TTC549 (cell line): ENCODE measurements around the gene IGF2BP3.

Experiments used
- FAIRE-seq: peaks from 2 replicates; lab custom pipeline; 2012; peaks lifted over from hg19 to GRCh38; lab: Jason Lieb, UNC

IGF2BP3 gene

DNA sequence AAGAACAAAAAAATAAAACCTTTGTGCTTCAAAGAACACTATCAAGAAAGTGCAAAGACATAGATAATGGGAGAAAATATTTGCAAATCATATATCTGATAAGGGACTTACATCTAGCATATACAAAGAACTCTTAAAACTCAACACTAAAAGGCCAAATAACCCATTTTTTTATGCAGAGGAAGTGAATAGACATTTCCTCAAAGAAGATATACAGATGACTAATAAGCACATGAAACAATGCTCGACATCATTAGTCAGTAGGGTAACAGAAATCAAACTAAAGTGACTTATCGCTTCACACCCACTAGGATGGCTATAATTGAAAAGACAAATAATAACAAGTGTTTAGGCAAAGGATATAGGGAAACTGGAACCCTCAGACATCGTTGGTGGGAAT is 93.2 kb downstream of the IGF2BP3 start:
- FAIRE-seq = no peak

DNA sequence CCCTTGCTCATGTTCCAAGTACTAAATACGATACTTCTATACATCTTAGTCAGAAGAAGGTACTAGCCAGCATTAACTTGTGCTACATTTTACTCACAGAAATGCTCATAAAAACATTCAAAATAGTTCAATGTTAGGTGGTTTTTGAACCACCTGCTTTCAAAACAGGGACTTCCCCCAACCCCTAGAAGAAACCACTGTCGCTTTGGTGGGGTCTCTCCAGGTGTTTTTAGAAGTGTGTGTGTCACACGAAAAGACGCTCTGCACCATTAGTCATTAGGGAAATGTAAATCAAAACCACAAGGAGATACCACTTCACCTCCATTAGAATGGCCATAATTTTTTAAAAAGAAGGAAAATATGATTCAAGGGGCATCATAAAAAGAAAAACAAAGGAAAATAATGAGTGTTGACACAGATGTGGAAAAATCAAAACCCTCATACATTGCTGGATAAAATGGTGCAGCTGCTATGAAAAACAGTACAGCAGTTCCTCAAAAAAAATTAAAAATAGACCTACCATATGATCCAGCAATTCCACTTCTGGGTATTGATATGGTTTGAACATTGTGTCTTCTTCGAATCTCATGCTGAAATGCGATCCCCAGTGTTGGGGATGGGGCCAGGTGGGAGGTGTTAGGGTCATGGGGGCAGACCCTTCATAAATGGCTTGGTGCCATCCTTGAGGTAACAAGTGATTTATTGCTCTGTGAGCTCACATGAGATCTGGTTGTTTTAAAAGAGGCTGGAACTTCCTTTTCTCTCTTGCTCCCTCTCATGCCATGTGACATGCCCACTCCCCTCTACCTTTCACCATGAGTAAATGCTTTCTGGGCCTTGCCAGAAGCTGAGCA is 96.9 kb downstream of the IGF2BP3 start:
- no peak for FAIRE-seq

DNA sequence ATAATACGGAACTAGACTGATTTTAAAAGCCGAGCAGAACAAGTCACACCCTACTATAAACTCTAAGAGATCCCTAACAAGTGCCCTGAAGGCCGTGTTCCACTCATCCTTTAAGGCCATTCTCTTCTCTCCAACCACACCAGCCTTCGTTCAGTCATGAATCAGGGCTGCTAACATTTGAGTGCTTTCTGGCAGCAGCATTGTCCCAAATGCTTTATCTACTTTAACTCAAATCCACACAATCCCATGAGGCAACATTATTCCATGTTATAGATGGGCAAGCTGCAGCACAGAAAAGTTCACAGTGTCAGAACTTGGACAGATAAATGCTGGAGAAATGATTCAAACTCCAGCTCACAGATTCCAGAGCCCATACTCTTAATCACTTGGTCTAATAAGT is 97.7 kb downstream of the IGF2BP3 start:
- FAIRE-seq = no peak

DNA sequence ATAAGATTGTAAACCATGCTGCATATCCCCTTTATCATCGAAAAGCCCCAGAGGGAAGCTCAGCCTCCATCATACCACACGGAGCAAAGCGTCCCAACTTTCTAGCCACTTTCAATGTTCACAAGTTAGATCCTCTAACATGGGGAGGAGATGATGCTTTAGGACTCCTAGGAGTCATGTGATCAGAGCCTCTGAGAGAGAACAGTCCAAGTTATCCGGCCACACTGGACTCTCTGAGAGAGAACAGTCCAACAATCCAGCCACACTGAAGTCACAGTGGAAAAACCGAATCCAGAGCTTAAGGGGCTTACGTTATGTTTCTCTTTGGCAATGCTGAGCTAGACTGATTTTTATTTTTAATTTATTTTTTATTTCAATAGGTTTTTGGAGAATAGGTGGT is 98.6 kb downstream of the IGF2BP3 start:
- no peak for FAIRE-seq

DNA sequence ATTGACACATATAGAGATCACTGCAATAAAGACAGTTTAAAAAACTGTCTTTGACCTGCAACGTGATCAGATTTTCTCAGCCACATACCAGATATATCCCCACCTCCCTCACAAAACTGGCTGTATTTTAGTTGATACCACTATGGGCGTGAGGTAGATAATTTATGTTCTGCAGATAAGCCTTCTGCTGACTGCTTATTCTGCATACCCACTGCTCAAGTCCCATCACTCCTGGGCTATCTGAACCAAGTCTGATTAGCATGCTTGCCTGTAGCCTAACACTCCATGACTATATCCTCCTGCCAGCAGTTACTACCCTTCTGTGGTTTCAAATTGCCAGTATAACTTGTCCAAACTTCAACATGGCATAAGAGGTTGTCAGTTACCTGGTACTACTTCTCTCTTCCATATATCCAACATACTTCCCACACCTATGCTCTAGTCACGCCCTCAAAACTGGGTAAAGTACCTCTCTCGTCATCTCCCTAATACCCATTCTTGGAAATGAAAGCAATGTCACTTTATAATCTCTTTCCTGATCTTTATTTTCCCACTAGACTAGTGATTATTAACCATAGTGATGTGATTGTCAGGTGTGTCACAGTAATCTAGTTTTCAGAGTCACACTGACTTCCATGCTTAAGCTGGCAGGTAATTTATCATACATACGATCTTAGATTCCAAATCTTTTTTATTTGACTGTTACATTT is 100.4 kb downstream of the IGF2BP3 start:
- FAIRE-seq = no peak

DNA sequence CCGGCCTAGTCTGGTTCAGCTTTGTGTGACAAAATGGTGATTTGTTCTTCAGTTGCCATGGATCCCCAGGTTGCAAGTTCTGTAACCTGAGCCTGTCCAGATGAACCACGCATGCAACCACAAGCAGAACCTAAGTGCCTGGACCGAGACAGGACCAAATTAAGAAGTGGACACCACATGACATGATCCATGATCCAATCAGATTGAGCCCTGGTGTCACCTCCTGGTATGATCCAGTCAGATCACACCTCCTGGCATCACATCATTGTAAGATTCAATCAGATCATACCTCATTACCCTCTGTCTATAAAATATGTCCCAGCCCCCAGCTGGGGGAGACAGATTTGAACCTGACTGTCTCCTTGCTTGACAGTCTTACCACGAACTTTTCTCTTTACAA is 101.2 kb downstream of the IGF2BP3 start:
- no peak for FAIRE-seq

DNA sequence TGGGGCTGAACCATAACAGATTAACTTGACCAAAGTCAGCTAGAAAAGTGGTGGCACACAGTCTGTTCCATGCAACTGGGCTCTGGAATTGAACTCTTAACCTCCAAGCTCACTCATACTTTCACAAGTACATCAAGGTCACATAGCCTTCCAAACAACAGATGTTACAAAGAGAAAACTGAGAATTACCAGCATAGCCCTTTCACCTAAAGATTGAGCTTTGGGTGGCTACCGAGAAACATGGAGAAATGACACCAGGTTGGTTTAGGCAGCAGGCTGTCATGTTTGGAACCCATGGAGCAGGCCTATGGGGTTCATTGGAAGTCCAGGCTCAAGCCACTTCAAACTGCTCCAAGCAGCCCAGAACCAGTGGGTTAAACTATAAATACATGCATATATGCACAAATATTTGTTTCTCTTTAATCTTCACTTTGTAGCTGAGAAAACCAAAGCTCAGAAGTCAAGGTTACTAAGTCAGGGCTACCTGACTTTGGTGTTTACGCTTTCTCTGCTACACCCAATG is 112.1 kb downstream of the IGF2BP3 start:
- no peak for FAIRE-seq

DNA sequence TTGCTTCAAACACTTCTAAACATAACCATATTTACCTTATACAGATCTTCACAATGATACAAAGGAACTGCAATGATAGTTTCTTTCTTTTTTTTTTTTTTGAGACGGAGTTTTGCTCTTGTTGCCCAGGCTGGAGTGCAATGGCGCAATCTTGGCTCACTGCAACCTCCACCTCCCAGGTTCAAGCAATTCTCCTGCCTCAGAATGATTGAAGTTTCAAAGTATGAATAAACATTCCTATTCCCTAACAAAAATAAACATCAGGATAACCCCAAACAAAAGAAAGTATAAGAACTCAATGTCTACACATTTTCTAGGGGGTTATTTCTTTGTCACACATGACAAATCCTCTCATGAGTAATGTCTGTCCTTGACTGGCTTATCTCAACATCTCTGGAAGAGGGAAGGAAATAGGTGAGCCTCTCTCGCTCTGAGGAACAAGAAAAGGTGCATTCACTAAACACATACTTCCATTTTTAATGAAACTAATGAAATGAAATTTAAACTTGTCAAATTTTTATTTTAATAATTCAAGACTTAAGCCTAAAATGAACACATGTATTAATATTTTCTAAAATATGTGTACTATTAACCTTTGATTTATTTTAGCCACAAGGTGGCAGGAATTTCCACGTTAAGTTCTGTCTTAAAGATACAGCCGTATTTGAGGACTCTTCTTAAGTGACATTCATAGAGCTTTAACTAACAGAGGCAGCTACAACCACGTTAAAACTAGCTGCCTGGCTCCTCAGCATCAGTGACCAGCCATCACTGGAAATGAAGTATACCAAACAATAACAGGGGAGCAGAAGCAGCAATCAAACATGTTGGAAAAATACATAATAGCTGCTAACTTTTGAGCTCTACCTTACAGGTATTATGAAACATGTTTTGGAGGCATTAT is 112.8 kb downstream of the IGF2BP3 start:
- peak; percentile 78 for FAIRE-seq

DNA sequence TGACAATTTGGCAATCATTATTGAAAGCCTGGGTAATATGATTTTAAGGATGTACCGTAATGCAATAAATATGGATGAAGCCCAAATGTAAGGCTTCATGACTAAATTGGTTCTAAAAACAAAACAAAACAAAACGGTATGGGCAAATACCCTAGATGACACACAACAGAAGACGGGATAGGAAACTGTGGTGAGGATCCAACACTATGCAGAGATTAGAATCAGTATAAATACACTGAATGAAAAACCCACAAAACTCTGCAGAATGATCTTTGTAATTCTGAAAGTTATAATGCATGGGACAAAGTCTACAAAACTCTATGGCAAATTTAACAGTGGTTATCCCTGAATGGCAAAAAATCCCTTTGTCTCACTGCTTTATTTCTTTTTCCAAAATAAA is 113.6 kb downstream of the IGF2BP3 start:
- no peak for FAIRE-seq

DNA sequence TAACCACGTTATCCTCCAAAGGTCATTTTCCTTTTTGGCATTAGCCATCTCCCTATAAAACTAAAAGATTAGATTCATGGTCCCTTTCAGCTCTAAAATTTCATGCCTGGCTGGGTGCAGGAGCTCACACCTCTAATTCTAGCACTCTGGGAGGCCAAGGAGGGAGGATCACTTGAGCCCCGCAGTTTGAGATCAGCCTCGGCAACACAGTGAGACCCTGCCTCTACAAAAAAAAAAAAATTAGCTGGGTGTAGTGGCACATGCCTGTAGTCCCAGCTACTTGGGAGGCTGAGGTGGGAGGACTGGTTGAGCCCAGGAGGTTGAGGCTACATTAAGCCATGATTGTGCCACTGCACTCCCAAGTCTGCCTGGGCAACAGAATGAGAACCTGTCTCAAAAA is 114.1 kb downstream of the IGF2BP3 start:
- FAIRE-seq = no peak

DNA sequence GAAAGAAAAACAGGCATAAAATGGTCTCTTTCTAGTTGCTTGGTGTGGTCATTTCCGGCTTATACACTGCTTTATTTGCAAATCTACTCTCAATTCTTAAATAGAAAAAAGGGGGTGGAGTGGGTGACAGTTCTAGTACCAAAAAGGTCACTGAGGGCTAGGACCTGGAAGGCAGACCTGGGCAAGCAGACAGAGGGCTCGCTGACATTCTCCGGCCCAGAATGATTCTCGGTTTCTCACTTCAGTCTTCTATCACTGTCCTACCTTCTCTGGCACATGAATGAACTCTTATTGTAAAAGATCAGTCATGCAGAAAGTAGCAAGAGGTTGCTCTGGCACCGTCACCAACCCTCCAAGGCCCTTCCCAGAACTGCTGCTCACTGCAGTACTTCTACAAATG is 117.1 kb downstream of the IGF2BP3 start:
- no peak for FAIRE-seq

DNA sequence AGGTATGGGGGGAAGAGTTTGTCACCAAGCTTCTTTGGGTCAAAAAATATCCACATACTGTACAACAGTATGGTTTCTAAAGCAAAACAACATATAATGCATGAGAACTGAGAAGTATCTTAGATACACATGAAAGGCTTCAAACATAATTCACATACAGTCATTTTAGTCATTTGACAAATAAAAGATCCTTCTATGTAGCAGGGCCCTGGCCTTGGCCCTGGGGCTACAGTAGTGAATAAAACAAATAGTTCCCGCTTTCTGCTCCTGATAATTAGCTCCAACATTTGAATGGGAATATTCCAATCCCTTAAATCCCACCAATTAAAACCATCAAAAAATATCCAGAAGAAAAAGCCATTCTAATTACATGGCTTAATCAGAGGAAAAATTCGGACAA is 119.8 kb downstream of the IGF2BP3 start:
- FAIRE-seq = no peak

DNA sequence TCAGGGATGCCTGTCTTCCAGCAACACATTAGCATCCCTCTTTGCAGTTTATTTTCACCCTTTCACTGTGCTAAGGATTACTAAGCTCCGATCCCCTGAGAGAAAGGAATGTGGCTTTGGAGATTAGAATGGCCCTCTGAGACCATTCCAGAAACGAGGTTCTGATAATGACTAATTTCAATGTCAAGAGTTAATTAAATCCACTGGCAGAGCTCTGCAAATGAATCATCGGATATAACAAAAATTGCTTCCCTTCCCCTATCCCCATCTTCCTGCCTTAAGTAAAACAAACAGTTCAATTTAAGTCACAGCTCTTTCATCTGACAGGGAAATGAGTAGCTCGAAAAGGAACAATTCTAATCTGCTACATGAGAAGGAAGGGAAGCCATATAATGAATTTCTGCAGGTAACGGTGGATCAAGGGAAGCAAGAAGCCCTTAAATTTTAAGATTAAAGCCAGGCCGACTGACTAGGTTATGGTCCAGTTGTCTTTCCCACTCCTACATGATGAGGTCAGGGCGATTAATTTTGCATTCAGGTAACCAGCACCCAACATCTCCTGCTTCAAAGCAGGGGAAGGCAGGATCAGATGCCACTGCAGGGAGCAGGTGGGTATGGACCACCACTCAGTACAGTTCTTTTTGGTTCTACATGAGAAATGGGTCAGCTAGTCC is 120.7 kb downstream of the IGF2BP3 start:
- FAIRE-seq = no peak

DNA sequence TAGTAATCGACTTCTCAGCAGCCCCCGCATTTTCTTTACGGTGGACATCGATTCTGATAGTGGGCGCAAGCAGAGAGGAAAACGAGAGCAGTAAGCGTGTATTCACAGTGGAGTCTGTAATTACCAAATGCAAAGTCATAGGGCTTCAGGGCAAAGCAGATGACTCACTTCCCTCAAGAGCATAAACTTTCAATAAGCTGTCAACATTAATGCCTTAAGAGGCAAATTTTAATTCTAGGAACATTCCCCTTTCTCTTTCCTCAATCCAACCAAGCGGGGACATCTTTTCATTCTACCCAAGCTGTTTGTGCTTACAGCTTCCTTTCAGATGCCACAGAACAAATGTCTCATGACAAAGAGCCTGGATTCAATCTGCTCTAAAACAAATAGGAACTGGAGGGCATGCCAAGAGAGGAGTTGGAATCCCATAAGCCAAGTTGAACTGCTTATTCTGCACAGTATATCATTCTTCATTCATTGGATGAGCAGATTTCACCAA is 122.6 kb downstream of the IGF2BP3 start:
- FAIRE-seq = no peak

DNA sequence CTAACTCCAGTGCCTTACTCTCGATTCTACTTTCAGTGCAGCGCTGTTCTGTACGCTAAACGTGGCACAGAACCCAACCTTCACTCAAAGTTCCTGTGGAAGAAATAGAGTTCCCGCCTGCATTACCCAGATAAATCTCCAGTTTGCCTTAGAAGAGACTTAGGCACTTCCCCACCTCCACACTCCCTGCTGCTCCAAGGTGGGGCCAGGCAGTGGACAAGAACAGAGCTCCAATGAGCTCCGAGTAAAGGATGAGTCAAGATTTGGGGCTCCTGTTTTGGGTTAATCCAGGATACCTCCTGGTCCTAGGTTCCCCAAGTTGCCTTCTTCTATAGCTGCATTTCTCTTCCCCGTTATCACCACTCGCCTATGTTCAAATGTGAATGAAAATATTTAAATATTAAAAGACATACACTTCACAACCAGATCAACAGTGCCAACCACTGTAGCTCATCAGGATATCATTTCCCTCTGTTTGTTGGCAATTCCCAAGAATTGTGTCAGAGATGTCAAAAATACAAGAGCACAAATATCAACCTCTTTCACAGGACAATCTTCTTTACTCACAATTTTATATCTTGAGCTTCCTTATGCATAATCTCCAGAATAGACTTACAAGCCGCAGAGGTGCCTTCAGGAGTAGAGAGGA is 123.1 kb downstream of the IGF2BP3 start:
- FAIRE-seq = no peak

DNA sequence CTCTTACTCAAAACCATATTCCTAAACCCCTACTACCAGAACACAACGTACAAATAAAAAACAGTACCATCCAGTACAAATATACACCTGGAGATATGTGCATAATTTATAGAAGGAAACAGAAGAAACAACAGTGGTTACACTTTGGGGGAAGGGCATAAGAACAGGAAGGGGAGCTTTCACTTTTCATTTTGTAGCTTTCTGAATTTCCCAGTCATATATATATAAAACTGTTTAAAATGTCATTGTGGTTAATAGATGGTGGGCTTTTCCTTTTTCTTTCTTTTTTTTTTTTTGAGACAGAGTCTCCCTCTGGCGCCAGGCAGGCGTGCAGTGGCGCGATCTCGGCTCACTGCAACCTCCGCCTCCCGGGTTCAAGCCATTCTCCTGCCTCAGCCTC is 124.0 kb downstream of the IGF2BP3 start:
- no peak for FAIRE-seq

DNA sequence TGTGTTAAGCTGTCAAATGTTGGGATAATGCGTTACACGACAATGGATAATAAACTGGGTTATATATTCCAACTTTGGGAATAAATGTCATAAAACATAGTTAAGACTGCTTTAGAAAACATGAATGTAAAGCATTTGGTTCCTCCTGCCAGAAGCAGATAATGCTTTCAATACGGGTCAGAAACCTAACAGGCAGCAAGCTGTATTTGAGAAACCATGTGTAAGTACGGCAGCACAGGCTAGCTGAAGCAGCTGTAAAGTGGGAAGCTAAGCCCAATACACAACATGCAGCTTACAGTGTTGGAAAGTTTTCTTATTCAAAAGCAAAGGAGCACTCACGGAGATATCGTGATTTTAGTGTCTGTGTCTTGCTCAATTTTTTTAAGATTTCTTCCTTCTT is 124.7 kb downstream of the IGF2BP3 start:
- no peak for FAIRE-seq

DNA sequence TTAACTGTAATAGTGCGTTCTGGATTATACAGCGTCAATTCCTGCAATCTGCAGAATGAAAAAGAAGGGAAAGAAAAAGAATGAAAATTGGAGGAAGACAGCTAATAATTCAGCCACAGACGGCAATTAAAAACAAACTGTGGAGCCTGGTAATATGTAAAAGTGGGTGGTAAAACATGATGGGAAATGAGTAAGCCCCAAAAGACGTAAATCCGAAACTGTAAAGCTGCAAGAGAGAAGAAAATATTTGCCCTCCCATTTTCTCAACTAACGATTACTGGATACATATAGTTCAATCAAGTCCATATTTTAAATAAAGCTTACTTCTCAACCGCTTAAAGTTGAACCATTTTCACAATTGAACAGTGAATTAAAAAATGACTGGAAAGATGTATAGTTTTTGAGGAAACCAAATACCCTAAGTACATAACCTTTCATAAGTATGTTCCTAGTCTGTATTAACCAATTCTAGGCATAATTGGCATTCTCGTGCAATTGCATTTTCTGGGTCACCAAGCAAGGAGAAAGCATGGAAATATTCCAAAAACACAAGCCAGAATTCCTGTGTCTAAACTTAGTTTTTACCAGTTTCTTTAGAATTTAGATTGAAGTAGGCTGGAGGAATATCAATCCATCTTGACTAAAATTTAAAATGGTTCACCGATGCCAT is 126.3 kb downstream of the IGF2BP3 start:
- no peak for FAIRE-seq

DNA sequence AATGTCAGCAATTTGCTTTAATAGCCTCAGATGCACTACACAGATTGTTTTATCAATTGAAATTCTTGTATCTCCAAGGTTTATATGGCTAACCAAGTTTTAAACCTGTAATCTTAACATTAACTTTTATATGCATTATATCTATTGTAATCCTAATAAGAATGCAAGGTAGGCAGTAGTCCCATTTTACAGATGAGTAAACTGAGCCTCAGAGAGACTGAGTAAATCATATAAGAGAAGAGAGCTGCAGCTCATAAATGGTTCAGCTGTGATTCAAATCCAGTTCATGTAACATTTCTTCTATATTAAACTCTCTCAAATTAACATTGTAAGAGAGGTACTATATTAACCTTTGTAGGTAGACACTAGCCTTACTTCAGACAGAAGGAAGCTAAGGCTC is 127.2 kb downstream of the IGF2BP3 start:
- FAIRE-seq = no peak

DNA sequence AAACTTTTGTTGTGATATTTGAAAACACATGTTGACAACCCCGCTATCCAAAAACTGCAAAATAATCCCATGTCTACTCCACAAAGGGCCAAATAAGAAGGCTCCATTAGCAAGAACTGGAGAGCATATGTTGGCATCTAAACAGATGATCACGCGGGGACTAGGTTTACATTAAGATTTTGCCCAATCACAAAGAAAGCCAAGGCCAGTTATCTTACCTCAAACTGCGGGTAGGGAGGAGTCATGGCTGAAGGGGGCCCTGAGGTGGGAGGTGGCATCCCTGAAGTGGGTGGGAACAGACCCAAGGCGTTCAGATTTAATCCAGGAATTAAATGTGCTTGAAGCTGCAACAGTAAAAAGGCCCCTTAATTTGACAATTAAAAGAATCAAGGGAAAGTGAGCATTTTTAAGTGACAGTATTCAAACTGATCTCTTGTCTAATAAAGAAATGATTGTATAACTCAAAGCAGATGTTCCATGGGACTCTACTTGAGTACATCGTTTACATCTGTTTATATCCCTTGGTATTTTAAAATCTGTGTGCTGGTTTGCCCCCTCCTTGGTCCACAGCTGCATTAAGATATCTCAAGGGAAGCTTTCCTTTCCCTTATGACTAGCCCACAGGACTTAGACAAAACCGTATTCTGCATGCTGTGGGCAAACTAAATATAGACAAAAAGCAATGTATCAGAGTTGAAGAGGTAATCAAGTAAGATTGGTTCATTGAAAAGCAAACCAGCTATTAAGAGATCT is 128.3 kb downstream of the IGF2BP3 start:
- FAIRE-seq = no peak
